H9 (cell line): Measurements from ENCODE around the gene ULK4. TPM values are rescaled to one million over a fixed set of nuclear protein-coding genes. Genes with fewer than 3 reads are reported as not detected.

Source experiments
- DNase-seq: peaks from one replicate; pipeline ENCODE4 v3.0.0-alpha.2; 2017
- H2AFZ ChIP-seq: one replicate; pipeline ENCODE4 v1.6.1; 2013; ENCODE audit warnings: mild to moderate bottlenecking, low read length, control low read depth, moderate library complexity
- H2AK5ac ChIP-seq: 2 replicates; pipeline ENCODE4 v1.6.1; 2013; ENCODE audit warnings: low read length, control low read depth, mixed read lengths; ENCODE audit not compliant: insufficient read length
- H2BK120ac ChIP-seq: one replicate; pipeline ENCODE4 v1.6.1; 2013; ENCODE audit warnings: low read depth, mild to moderate bottlenecking, low read length, control low read depth, inconsistent platforms; ENCODE audit not compliant: poor library complexity, severe bottlenecking
- H2BK12ac ChIP-seq: 2 replicates; pipeline ENCODE4 v1.6.1; 2013; ENCODE audit warnings: low read length, control low read depth, mixed read lengths, low read depth; ENCODE audit not compliant: insufficient read length
- H2BK15ac ChIP-seq: 2 replicates; pipeline ENCODE4 v1.6.1; 2013; ENCODE audit warnings: low read depth, low read length, control low read depth
- H2BK20ac ChIP-seq: one replicate; pipeline ENCODE4 v1.6.1; 2013; ENCODE audit warnings: low read depth, mild to moderate bottlenecking, low read length, control low read depth, inconsistent platforms; ENCODE audit not compliant: poor library complexity, severe bottlenecking
- H2BK5ac ChIP-seq: 2 replicates; pipeline ENCODE4 v1.6.1; 2013; ENCODE audit warnings: low read length, control low read depth, mixed read lengths; ENCODE audit not compliant: insufficient read length
- H3K14ac ChIP-seq: 2 replicates; pipeline ENCODE4 v1.6.1; 2013; ENCODE audit warnings: low read length, control low read depth; ENCODE audit not compliant: insufficient read depth
- H3K18ac ChIP-seq: 2 replicates; pipeline ENCODE4 v1.6.1; 2013; ENCODE audit warnings: low read depth, mild to moderate bottlenecking, mixed read lengths, low read length, control low read depth; ENCODE audit not compliant: insufficient read length
- H3K23ac ChIP-seq: 2 replicates; pipeline ENCODE4 v1.6.1; 2013; ENCODE audit warnings: low read length, control low read depth, mixed read lengths, low read depth; ENCODE audit not compliant: insufficient read length
- H3K23me2 ChIP-seq: 2 replicates; pipeline ENCODE4 v1.6.1; 2013; ENCODE audit warnings: low read depth, mild to moderate bottlenecking, mixed read lengths, low read length, control low read depth; ENCODE audit not compliant: insufficient read length, poor library complexity, severe bottlenecking
- H3K27ac ChIP-seq: 2 replicates; pipeline ENCODE4 v1.5.1; 2013; ENCODE audit warnings: low read length, control low read depth, mixed read lengths, low read depth; ENCODE audit not compliant: insufficient read length
- H3K27me3 ChIP-seq: 2 replicates; pipeline ENCODE4 v1.6.1; 2013; ENCODE audit warnings: low read length, control low read depth, inconsistent platforms; ENCODE audit not compliant: insufficient read depth
- H3K4ac ChIP-seq: 2 replicates; pipeline ENCODE4 v1.6.1; 2013; ENCODE audit warnings: low read depth, mild to moderate bottlenecking, control low read depth, inconsistent platforms, low read length, moderate library complexity
- H3K4me1 ChIP-seq: 2 replicates; pipeline ENCODE4 v1.6.1; 2013; ENCODE audit warnings: low read length, control low read depth, inconsistent platforms; ENCODE audit not compliant: insufficient read depth
- H3K4me2 ChIP-seq: 2 replicates; pipeline ENCODE4 v1.6.1; 2013; ENCODE audit warnings: low read length, control low read depth, mixed read lengths; ENCODE audit not compliant: insufficient read length, insufficient read depth
- H3K56ac ChIP-seq: 2 replicates; pipeline ENCODE4 v1.6.1; 2013; ENCODE audit warnings: low read depth, mild to moderate bottlenecking, mixed read lengths, low read length, control low read depth; ENCODE audit not compliant: insufficient read length
- H3K79me1 ChIP-seq: 2 replicates; pipeline ENCODE4 v1.6.1; 2013; ENCODE audit warnings: low read depth, mild to moderate bottlenecking, moderate library complexity, low read length, control low read depth, inconsistent platforms; ENCODE audit not compliant: insufficient read depth, poor library complexity, severe bottlenecking
- H3K79me2 ChIP-seq: 2 replicates; pipeline ENCODE4 v1.6.1; 2013; ENCODE audit warnings: low read length, control low read depth, inconsistent platforms; ENCODE audit not compliant: insufficient read depth
- H3K9ac ChIP-seq: 2 replicates; pipeline ENCODE4 v1.6.1; 2013; ENCODE audit warnings: low read length, control low read depth, mixed read lengths; ENCODE audit not compliant: insufficient read length; ENCODE audit errors: extremely low read depth
- H3K9me3 ChIP-seq: one replicate; pipeline ENCODE4 v1.6.1; 2013; ENCODE audit warnings: low read depth, low read length, inconsistent platforms; ENCODE audit not compliant: control insufficient read depth
- H3T11ph ChIP-seq: one replicate; pipeline ENCODE4 v1.6.1; 2013; ENCODE audit warnings: mild to moderate bottlenecking, low read length, control low read depth, inconsistent platforms
- H4K20me1 ChIP-seq: one replicate; pipeline ENCODE4 v1.6.1; 2013; ENCODE audit not compliant: control insufficient read depth, insufficient read length, insufficient read depth
- H4K5ac ChIP-seq: 2 replicates; pipeline ENCODE4 v1.6.1; 2013; ENCODE audit warnings: low read depth, mild to moderate bottlenecking, mixed read lengths, low read length, control low read depth; ENCODE audit not compliant: insufficient read length
- H4K8ac ChIP-seq: replicated peaks from 2 replicates; pipeline ENCODE4 v1.6.1; 2013; ENCODE audit warnings: low read length, control low read depth, mixed read lengths, low read depth; ENCODE audit not compliant: insufficient read length
- H4K91ac ChIP-seq: 2 replicates; pipeline ENCODE4 v1.6.1; 2013; ENCODE audit warnings: low read depth, mild to moderate bottlenecking, moderate library complexity, mixed read lengths, low read length, control low read depth; ENCODE audit not compliant: insufficient read length
- H3K27ac Mint-ChIP-seq, 3 experiments: 2 replicates in 2 of 3; 3 replicates in 1 of 3; pipeline ENCODE4 v1.8.0; 2020 to 2021; ENCODE audit warnings: mixed read lengths in 3 of 3, mild to moderate bottlenecking in 1 of 3, moderate library complexity in 1 of 3
- H3K27me3 Mint-ChIP-seq: 2 replicates; pipeline ENCODE4 v1.8.0; 2021; ENCODE audit warnings: low read depth, mild to moderate bottlenecking, moderate library complexity, mixed read lengths
- H3K36me3 Mint-ChIP-seq, 3 experiments: 2 replicates in 2 of 3; 3 replicates in 1 of 3; pipeline ENCODE4 v1.8.0; 2020 to 2021; ENCODE audit warnings: low read depth in 3 of 3, mixed read lengths in 3 of 3; ENCODE audit not compliant: insufficient read depth in 1 of 3
- H3K4me1 Mint-ChIP-seq, 2 experiments: 2 replicates each; pipeline ENCODE4 v1.8.0; 2020; ENCODE audit warnings: mixed read lengths in 2 of 2
- H3K4me3 Mint-ChIP-seq, 2 experiments: 2 replicates in 1 of 2; 3 replicates in 1 of 2; pipeline ENCODE4 v1.8.0; 2020 to 2021; ENCODE audit warnings: mild to moderate bottlenecking in 2 of 2, mixed read lengths in 2 of 2, moderate library complexity in 1 of 2
- H3K9me3 Mint-ChIP-seq, 2 experiments: 2 replicates in 1 of 2; 3 replicates in 1 of 2; pipeline ENCODE4 v1.8.0; 2020; ENCODE audit warnings: mild to moderate bottlenecking in 2 of 2, mixed read lengths in 2 of 2, moderate library complexity in 1 of 2
- total RNA-seq: library from RNA; stranded (reverse); gene quantifications from 2 replicates; pipeline ENCODE4 v1.2.1, GENCODE V29; 2021
- TF ChIP-seq, protein P1 (sequence below): fragments of 200-600 bp; sonication (generic); conservative IDR thresholded peaks from 3 replicates; pipeline ENCODE4 v1.8.0; 2021; ENCODE audit warnings: antibody characterized with exemption, mild to moderate bottlenecking

The ULK4 gene
- total RNA-seq, 1 experiment from 2014 or later: 12.9 TPM

GRCh38 chr3:41882956-41883355 is 78.9 kb downstream of the ULK4 start:
- H4K8ac ChIP-seq: no peak overlapping the region
- no peak overlapping the region for H3K56ac ChIP-seq
- TF ChIP-seq, protein P1, sequence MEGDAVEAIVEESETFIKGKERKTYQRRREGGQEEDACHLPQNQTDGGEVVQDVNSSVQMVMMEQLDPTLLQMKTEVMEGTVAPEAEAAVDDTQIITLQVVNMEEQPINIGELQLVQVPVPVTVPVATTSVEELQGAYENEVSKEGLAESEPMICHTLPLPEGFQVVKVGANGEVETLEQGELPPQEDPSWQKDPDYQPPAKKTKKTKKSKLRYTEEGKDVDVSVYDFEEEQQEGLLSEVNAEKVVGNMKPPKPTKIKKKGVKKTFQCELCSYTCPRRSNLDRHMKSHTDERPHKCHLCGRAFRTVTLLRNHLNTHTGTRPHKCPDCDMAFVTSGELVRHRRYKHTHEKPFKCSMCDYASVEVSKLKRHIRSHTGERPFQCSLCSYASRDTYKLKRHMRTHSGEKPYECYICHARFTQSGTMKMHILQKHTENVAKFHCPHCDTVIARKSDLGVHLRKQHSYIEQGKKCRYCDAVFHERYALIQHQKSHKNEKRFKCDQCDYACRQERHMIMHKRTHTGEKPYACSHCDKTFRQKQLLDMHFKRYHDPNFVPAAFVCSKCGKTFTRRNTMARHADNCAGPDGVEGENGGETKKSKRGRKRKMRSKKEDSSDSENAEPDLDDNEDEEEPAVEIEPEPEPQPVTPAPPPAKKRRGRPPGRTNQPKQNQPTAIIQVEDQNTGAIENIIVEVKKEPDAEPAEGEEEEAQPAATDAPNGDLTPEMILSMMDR: no peak
- H3K79me2 ChIP-seq: no peaks in the 10 kb centered on the region
- H3K36me3 Mint-ChIP-seq: peaks cover 0 to 5% (median 2%) of the 10 kb centered on the region in 3 experiments; a peak in 3 of 7 replicates
- no peaks in the 10 kb centered on the region for H3K27me3 Mint-ChIP-seq
- H3K14ac ChIP-seq: no peak overlapping the region
- no peaks in the 10 kb centered on the region for H3K9me3 Mint-ChIP-seq
- H2BK120ac ChIP-seq: no peak overlapping the region
- H3K79me1 ChIP-seq: no peaks in the 10 kb centered on the region
- H3K4me2 ChIP-seq: no peak overlapping the region
- H3K27ac ChIP-seq: no peak overlapping the region
- H3K23ac ChIP-seq: no peak overlapping the region
- H3K23me2 ChIP-seq: no peaks in the 10 kb centered on the region
- no peak overlapping the region for H3K27ac Mint-ChIP-seq
- H3K4ac ChIP-seq: no peak overlapping the region
- H2BK12ac ChIP-seq: no peak overlapping the region
- no peak for DNase-seq
- H2BK15ac ChIP-seq: no peak overlapping the region
- H2AK5ac ChIP-seq: no peak overlapping the region
- no peak overlapping the region for H3K9ac ChIP-seq
- no peaks in the 10 kb centered on the region for H3K9me3 ChIP-seq
- no peak overlapping the region for H3K4me3 Mint-ChIP-seq
- no peaks in the 10 kb centered on the region for H3K27me3 ChIP-seq
- no peak overlapping the region for H2BK20ac ChIP-seq
- no peak overlapping the region for H4K5ac ChIP-seq
- H3K4me1 Mint-ChIP-seq: peaks cover 0 to 4% of the 10 kb centered on the region in 2 experiments; a peak in 1 of 4 replicates
- no peak overlapping the region for H2BK5ac ChIP-seq
- no peaks in the 10 kb centered on the region for H3K4me1 ChIP-seq
- H4K20me1 ChIP-seq: no peaks in the 10 kb centered on the region
- H4K91ac ChIP-seq: no peak overlapping the region
- no peak overlapping the region for H3T11ph ChIP-seq
- no peak overlapping the region for H3K18ac ChIP-seq
- no peak overlapping the region for H2AFZ ChIP-seq
